Measurements from ENCODE around the gene SPO11. TPM values are rescaled to one million over a fixed set of nuclear protein-coding genes. Genes with fewer than 3 reads are reported as not detected.

Gene SPO11
- total RNA-seq, 3 donors from 2014 or later = not detected

DNA sequence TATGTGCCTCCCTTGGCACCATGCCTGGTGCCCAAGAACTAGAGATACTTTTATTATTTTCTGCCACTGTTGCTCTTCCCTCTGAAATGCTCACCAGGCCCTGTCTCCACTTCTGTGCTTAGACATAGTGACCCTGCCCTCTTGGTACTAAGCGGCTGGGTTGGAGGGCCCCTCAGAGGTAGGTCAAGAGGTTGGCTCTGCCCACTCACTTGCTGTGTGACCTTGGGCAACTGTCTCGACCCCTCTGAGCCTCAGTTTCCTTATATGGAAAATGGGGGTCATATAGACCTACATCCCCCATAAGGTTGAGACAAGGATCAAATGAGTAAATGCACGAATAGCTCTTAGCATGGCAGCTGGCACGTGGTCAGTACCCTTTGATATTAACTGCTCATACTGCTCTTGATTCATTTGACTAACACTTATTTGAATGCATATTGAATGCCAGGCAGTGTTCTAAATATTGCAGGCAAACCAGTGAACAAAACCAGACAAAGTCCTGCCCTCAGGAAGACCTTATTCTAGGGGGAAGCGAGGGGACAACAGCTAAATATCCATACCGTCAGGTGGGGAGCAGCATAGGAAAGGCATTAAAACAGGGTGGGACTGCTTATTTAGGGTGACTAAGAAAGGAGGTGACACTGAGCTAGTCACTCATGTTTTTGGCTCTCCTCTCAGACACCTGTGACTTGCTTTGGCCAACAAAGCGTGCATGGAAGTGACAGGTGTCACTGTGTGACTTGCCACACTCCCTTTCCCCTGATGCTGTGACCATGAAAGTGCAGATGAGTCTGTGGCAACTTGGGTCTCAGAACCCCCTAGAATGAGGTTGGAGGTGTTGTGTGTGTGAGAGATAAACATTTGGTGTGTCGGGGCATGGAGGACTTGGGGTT lies 14.3 kb upstream of the SPO11 start:
- no peak overlapping the region for H3K4me3 ChIP-seq
- no peak for DNase-seq (ENCODE audit: low spot score in 2 of 2)
- no peak overlapping the region for H3K27ac ChIP-seq
- TF ChIP-seq POLR2AphosphoS5 (IDR thresholded peaks at IDR 0.05) = no peak
- no peak for TF ChIP-seq POLR2A (IDR thresholded peaks at IDR 0.05)
- TF ChIP-seq, protein P1, sequence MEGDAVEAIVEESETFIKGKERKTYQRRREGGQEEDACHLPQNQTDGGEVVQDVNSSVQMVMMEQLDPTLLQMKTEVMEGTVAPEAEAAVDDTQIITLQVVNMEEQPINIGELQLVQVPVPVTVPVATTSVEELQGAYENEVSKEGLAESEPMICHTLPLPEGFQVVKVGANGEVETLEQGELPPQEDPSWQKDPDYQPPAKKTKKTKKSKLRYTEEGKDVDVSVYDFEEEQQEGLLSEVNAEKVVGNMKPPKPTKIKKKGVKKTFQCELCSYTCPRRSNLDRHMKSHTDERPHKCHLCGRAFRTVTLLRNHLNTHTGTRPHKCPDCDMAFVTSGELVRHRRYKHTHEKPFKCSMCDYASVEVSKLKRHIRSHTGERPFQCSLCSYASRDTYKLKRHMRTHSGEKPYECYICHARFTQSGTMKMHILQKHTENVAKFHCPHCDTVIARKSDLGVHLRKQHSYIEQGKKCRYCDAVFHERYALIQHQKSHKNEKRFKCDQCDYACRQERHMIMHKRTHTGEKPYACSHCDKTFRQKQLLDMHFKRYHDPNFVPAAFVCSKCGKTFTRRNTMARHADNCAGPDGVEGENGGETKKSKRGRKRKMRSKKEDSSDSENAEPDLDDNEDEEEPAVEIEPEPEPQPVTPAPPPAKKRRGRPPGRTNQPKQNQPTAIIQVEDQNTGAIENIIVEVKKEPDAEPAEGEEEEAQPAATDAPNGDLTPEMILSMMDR (IDR thresholded peaks at IDR 0.05) = no peak
- H3K4me1 ChIP-seq = no peaks in the 10 kb centered on the region
- no peaks in the 10 kb centered on the region for H3K27me3 ChIP-seq
- no peaks in the 10 kb centered on the region for H3K36me3 ChIP-seq
- intact Hi-C loops (cut with DNase I; ENCODE audit: low total_unique reads) = no loop called here
- H3K9me3 ChIP-seq = no peaks in the 10 kb centered on the region

DNA sequence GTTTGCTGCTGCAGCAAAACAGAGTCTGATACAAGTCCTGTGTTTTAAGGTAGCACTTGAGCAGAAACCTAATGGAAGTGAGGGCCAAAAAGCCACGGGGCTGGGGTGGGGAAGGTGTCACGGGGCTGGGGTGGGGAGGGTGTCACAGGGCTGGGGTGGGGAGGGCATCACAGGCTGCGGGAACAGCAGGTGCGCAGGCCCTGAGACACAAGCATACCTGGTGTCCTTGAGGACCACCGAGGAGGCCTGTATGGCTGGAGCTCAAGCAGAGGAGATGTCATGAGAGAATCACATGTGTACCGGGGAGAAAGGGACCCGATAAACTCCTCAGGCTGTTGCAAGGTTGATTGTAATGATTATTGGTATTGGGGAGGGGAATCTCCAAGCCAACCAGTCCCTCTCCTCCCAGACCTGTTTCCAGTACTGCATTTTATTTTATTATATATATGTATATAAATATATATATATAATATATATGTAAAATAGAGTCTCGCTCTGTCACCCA lies 13.6 kb upstream of the SPO11 start:
- Histone ChIP-seq H3K27ac (no peak overlapping the region), H3K36me3 (no peaks in the 10 kb centered on the region), H3K9me3 (no peaks in the 10 kb centered on the region), H3K4me3 (no peak overlapping the region), H3K4me1 (no peaks in the 10 kb centered on the region), H3K27me3 (no peaks in the 10 kb centered on the region)
- intact Hi-C loops (cut with DNase I; ENCODE audit: low total_unique reads) = no loop called here
- no peak for TF ChIP-seq POLR2A (IDR thresholded peaks at IDR 0.05)
- TF ChIP-seq, protein P1 (IDR thresholded peaks at IDR 0.05) = no peak
- no peak for TF ChIP-seq POLR2AphosphoS5 (IDR thresholded peaks at IDR 0.05)
- no peak for DNase-seq (ENCODE audit: low spot score in 2 of 2)

GRCh38 chr20:57316795-57317201 lies 12.8 kb upstream of the SPO11 start:
- Histone ChIP-seq H3K36me3 (no peaks in the 10 kb centered on the region), H3K9me3 (no peaks in the 10 kb centered on the region), H3K4me3 (no peak overlapping the region), H3K4me1 (no peaks in the 10 kb centered on the region), H3K27ac (no peak overlapping the region), H3K27me3 (no peaks in the 10 kb centered on the region)
- intact Hi-C loops (cut with DNase I; ENCODE audit: low total_unique reads) = no loop called here
- no peak for DNase-seq (ENCODE audit: low spot score in 2 of 2)
- TF ChIP-seq POLR2A (IDR thresholded peaks at IDR 0.05) (no peak), POLR2AphosphoS5 (IDR thresholded peaks at IDR 0.05) (no peak)
- TF ChIP-seq, protein P1 (IDR thresholded peaks at IDR 0.05) = no peak

- DNase-seq (ENCODE audit: low spot score in 2 of 2) = no peak
- H3K4me3 ChIP-seq = no peak overlapping the region
- no peak overlapping the region for H3K27ac ChIP-seq
- H3K4me1 ChIP-seq = no peaks in the 10 kb centered on the region
- no peaks in the 10 kb centered on the region for H3K36me3 ChIP-seq
- intact Hi-C loops (cut with DNase I; ENCODE audit: low total_unique reads) = no loop called here
- no peaks in the 10 kb centered on the region for H3K27me3 ChIP-seq
- TF ChIP-seq POLR2AphosphoS5 (IDR thresholded peaks at IDR 0.05) (no peak), POLR2A (IDR thresholded peaks at IDR 0.05) (no peak)
- TF ChIP-seq, protein P1 (IDR thresholded peaks at IDR 0.05) = no peak
- no peaks in the 10 kb centered on the region for H3K9me3 ChIP-seq
Observed at GRCh38 chr20:57317316-57317788, 12.3 kb upstream of the SPO11 start.

DNA sequence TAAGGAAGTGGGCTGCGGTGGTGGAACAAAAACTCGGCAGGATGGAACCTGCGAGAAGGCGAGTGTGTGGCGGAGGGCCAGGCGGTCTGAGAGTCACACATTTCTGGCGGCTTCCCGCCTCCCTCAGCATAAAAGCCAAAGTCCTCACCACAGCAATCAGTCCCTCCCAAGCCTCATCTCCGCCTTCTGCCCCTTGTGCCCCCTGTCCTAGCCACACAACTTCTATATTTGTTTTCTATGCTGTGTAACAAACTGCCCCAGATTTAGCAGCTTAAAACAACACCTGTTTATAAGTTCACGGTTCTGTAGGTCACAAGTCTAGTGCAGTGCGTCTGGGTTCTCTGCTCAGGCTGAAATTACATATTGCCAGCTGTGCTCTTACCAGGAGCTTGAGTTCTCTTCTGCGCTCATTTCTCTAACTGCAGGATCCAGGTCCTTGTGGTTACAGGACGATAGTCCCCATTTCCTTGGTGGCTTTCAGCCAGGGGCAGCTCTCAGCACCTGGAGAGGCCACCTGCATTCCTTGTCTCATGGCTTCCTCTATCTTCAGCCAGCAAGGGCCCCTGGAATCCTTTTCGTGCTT lies 11.7 kb upstream of the SPO11 start:
- no peak overlapping the region for H3K27ac ChIP-seq
- H3K27me3 ChIP-seq = no peaks in the 10 kb centered on the region
- no peaks in the 10 kb centered on the region for H3K4me1 ChIP-seq
- no peak for DNase-seq (ENCODE audit: low spot score in 2 of 2)
- H3K4me3 ChIP-seq = no peak overlapping the region
- intact Hi-C loops (cut with DNase I; ENCODE audit: low total_unique reads) = no loop called here
- TF ChIP-seq POLR2AphosphoS5 (IDR thresholded peaks at IDR 0.05) = no peak
- H3K36me3 ChIP-seq = no peaks in the 10 kb centered on the region
- H3K9me3 ChIP-seq = no peaks in the 10 kb centered on the region
